MM.1S (cell line): Measurements from ENCODE around the gene BAIAP3.

Experiments used
- DNase-seq: peaks from one replicate; pipeline ENCODE4 v3.0.0-alpha.2; 2015
- H2AFZ ChIP-seq: fragments of 300-600 bp; sonication (generic); 2 replicates; pipeline ENCODE4 v1.6.0; 2016; ENCODE audit warnings: antibody characterized with exemption, low read length
- H3F3A ChIP-seq: fragments of 300-600 bp; sonication (generic); 2 replicates; pipeline ENCODE4 v1.6.1; 2016; ENCODE audit warnings: mild to moderate bottlenecking, antibody characterized with exemption, low read length, moderate library complexity, mixed read lengths; ENCODE audit not compliant: insufficient read depth
- H3K27ac ChIP-seq: fragments of 300-600 bp; sonication (generic); 2 replicates; pipeline ENCODE4 v1.5.1; 2016; ENCODE audit warnings: mild to moderate bottlenecking, low read length
- H3K27me3 ChIP-seq: fragments of 300-600 bp; sonication (generic); replicated peaks from 2 replicates; pipeline ENCODE4 v1.6.0; 2016; ENCODE audit warnings: low read length; ENCODE audit not compliant: insufficient read depth
- H3K36me3 ChIP-seq: fragments of 300-600 bp; sonication (generic); replicated peaks from 2 replicates; pipeline ENCODE4 v1.6.1; 2016; ENCODE audit warnings: mild to moderate bottlenecking, low read length, mixed read lengths; ENCODE audit not compliant: insufficient read depth
- H3K4me1 ChIP-seq: fragments of 300-600 bp; sonication (generic); 2 replicates; pipeline ENCODE4 v1.6.1; 2016; ENCODE audit warnings: low read length, mixed read lengths
- H3K4me2 ChIP-seq: fragments of 300-600 bp; sonication (generic); 2 replicates; pipeline ENCODE4 v1.6.0; 2016; ENCODE audit warnings: low read depth, low read length
- H3K4me3 ChIP-seq: fragments of 300-600 bp; sonication (generic); 2 replicates; pipeline ENCODE4 v1.5.1; 2016; ENCODE audit warnings: low read length, mixed read lengths
- H3K79me2 ChIP-seq: fragments of 300-600 bp; sonication (generic); 2 replicates; pipeline ENCODE4 v1.6.1; 2016; ENCODE audit warnings: mixed run types, low read length, mixed read lengths
- H3K9ac ChIP-seq: fragments of 300-600 bp; sonication (generic); 2 replicates; pipeline ENCODE4 v1.6.1; 2016; ENCODE audit warnings: low read length, mixed read lengths
- H3K9me2 ChIP-seq: fragments of 300-600 bp; sonication (generic); replicated peaks from 2 replicates; pipeline ENCODE4 v1.6.1; 2016; ENCODE audit warnings: mild to moderate bottlenecking, low read length, mixed read lengths; ENCODE audit not compliant: insufficient read depth
- H3K9me3 ChIP-seq: fragments of 300-600 bp; sonication (generic); replicated peaks from 2 replicates; pipeline ENCODE4 v1.6.1; 2016; ENCODE audit warnings: mild to moderate bottlenecking, low read length, mixed read lengths; ENCODE audit not compliant: insufficient read depth
- H4K20me1 ChIP-seq: fragments of 300-600 bp; sonication (generic); 2 replicates; pipeline ENCODE4 v1.6.1; 2016; ENCODE audit warnings: mild to moderate bottlenecking, low read length, moderate library complexity, mixed read lengths; ENCODE audit not compliant: insufficient read depth
- CTCF ChIP-seq: fragments of 300-600 bp; sonication (generic); IDR thresholded peaks from 2 replicates; pipeline ENCODE4 v1.5.1; 2016; ENCODE audit warnings: antibody characterized with exemption, low read length, mixed read lengths
- EZH2 ChIP-seq: fragments of 300-600 bp; sonication (generic); optimal IDR thresholded peaks from 2 replicates; pipeline ENCODE3; 2017; ENCODE audit warnings: low read depth, mild to moderate bottlenecking, antibody characterized with exemption, low read length, mixed read lengths
- EZH2phosphoT487 ChIP-seq: fragments of 300-600 bp; sonication (generic); IDR thresholded peaks from 2 replicates; pipeline ENCODE4 v1.6.1; 2018; ENCODE audit warnings: antibody characterized with exemption, low read length

Gene BAIAP3

GRCh38 chr16:1308036-1308976, 25.1 kb upstream of the BAIAP3 start:
- Histone ChIP-seq H3K27ac (peak overlapping the region; percentile 94; the same call in 1 of the 2 replicates), H3K27me3 (no peaks in the 10 kb centered on the region), H3K4me3 (peak overlapping the region; percentile 64), H3F3A (no peaks in the 10 kb centered on the region; the same call in 1 of the 2 replicates), H2AFZ (peak overlapping the region; percentile 58; the same call in 1 of the 2 replicates), H4K20me1 (peaks cover 31% of the 10 kb centered on the region), H3K9ac (peak overlapping the region; percentile 98), H3K4me2 (peak overlapping the region; percentile 45; the same call in 1 of the 2 replicates), H3K9me2 (no peaks in the 10 kb centered on the region), H3K9me3 (no peaks in the 10 kb centered on the region), H3K4me1 (peaks cover 13% of the 10 kb centered on the region), H3K36me3 (no peaks in the 10 kb centered on the region), H3K79me2 (peaks cover 35% of the 10 kb centered on the region)
- DNase-seq = no peak
- no peak for TF ChIP-seq EZH2phosphoT487
- no peak for TF ChIP-seq CTCF
- TF ChIP-seq EZH2 = no peak

GRCh38 chr16:1308977-1309885, 24.2 kb upstream of the BAIAP3 start, which contains the start of gene UBE2I:
TSS of gene UBE2I (plus strand) at chr16:1309636. CDS start at chr16:1314031, 4,395 bp downstream.
- Histone ChIP-seq H4K20me1 (peaks cover 40% of the 10 kb centered on the region), H2AFZ (peak within 1 kb of the TSS; percentile 63), H3K4me1 (peaks cover 11% of the 10 kb centered on the region), H3K4me3 (peak within 1 kb of the TSS; percentile 77), H3K9ac (peak within 1 kb of the TSS; percentile 98), H3K9me2 (no peaks in the 10 kb centered on the region), H3K27ac (peak within 1 kb of the TSS; percentile 94), H3K4me2 (peak within 1 kb of the TSS; percentile 80), H3K36me3 (no peaks in the 10 kb centered on the region; the same call in 1 of the 2 replicates), H3K79me2 (peaks cover 44% of the 10 kb centered on the region), H3K27me3 (no peaks in the 10 kb centered on the region), H3F3A (no peaks in the 10 kb centered on the region; the same call in 1 of the 2 replicates), H3K9me3 (no peaks in the 10 kb centered on the region)
- no peak for TF ChIP-seq EZH2
- DNase-seq = peak; percentile 96

GRCh38 chr16:1309888-1310831, 23.3 kb upstream of the BAIAP3 start:
- Histone ChIP-seq H3K36me3 (no peaks in the 10 kb centered on the region; the same call in 1 of the 2 replicates), H3K27ac (no peak overlapping the region; the same call in 1 of the 2 replicates), H3K79me2 (peaks cover 53% of the 10 kb centered on the region), H4K20me1 (peaks cover 42% of the 10 kb centered on the region), H2AFZ (no peak overlapping the region), H3F3A (no peaks in the 10 kb centered on the region), H3K9ac (peak overlapping the region; percentile 72), H3K4me2 (peak overlapping the region; percentile 80), H3K27me3 (no peaks in the 10 kb centered on the region), H3K9me3 (no peaks in the 10 kb centered on the region), H3K9me2 (no peaks in the 10 kb centered on the region), H3K4me1 (peaks cover 9% of the 10 kb centered on the region), H3K4me3 (peak overlapping the region; percentile 77)
- no peak for TF ChIP-seq EZH2phosphoT487
- no peak for TF ChIP-seq EZH2
- TF ChIP-seq CTCF = no peak
- peak; percentile 36 for DNase-seq
